COLO668 (cell line): ENCODE results near the gene TAS2R31.

Experiments
- DNase-seq: peaks from one replicate; lab custom pipeline; 2025; ENCODE audit not compliant: unreplicated experiment; lab: John Stamatoyannopoulos, UW

TAS2R31 gene

DNA sequence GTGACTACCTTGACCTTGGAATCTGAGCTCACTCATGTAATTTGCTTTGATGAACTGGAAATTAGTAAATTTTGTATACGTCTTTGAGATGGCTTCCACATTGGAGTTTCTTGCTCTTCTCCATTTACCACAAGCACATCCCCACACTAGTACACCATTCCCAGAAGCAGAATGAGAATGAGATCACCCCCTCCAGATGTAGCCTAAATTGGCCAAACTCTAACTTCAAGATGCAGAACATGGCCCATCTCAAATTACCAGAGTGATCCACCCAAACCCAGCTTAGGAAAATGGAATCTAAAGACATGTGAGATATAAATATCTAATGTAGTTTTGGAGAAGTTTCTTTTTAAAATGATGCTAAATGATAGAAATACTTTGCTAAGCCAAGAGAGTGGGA lies 23.6 kb downstream of the TAS2R31 start:
- DNase-seq, result no peak

DNA sequence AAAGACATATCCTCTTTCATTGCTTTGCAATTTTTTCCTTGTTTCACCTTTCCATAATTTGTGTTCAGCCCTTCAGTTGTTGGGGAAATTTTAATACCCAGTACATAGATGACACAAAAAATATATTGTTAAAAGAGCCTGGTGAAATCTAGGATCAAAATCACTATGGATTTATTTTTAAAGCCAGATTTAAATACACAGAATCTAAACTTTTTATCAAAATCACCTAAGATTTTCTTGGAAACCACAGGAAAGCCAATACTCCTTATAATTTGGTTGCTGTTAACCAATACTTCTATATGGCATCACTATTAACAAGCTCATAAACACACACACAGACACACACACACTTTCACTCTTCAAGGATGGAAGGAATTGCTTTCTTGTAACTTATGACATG lies 33.0 kb downstream of the TAS2R31 start, which contains the start of gene TAS2R20:
Gene TAS2R20 (minus strand): TSS at position 101 of the 400 bp plus-strand sequence. CDS start 429 bp downstream, outside the sequence.
- DNase-seq, result no peak

DNA sequence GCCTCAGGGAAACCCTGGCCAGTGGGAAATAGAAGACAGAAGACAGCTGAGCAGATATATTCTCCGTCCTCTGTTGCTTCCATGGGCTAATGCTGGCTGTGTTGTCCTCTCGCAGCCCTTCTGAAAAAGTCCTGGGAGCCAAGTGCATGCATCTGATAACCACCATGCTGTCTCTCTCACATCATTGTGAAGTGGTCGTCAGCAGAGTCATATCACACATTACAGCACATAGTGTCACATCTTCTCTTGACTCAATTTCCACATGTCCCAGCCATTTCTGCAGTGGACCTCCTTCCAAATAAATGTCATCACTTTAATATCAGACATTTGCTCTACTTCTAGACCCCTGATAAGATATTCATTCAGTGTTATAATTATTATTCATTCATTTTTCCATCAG lies 36.9 kb downstream of the TAS2R31 start:
- no peak for DNase-seq

GRCh38 chr12:10989107-10989506 lies 42.1 kb downstream of the TAS2R31 start:
- DNase-seq, result no peak

GRCh38 chr12:10986812-10987211 lies 44.4 kb downstream of the TAS2R31 start, which contains the start of gene TAS2R50:
TSS of gene TAS2R50 (minus strand) at chr12:10986912. CDS start at chr12:10986860, 52 bp downstream.
- no peak for DNase-seq

GRCh38 chr12:10982244-10982643 lies 49.0 kb downstream of the TAS2R31 start:
- no peak for DNase-seq
